Activated naive CD4-positive, alpha-beta T cell treated with anti-CD3 and anti-CD28 coated beads, Interleukin-2, amount 10 ng/mL, durations not matched to agents 7 days and 5 days (primary cell): Measurements from ENCODE around the gene ST14.

Experiments used
- CTCF ChIA-PET: fragments of 350-600 bp; sonication (Branson Sonifier 250); formaldehyde crosslinking; loops from one replicate; lab custom pipeline; 2021; ENCODE audit warnings: antibody characterized with exemption; lab: Charles Lee
- DNase-seq: peaks from one replicate; pipeline ENCODE4 v3.0.0-alpha.2; 2020
- H3K27ac Mint-ChIP-seq: one replicate; pipeline ENCODE4 v1.8.0; 2021; ENCODE audit warnings: mild to moderate bottlenecking, moderate library complexity, mixed read lengths
- H3K27me3 Mint-ChIP-seq: one replicate; pipeline ENCODE4 v1.8.0; 2021; ENCODE audit warnings: mild to moderate bottlenecking, mixed read lengths
- H3K36me3 Mint-ChIP-seq: one replicate; pipeline ENCODE4 v1.8.0; 2021; ENCODE audit warnings: mixed read lengths
- H3K4me1 Mint-ChIP-seq: one replicate; pipeline ENCODE4 v1.8.0; 2021; ENCODE audit warnings: mixed read lengths
- H3K4me3 Mint-ChIP-seq: one replicate; pipeline ENCODE4 v1.8.0; 2021; ENCODE audit warnings: mild to moderate bottlenecking, moderate library complexity, mixed read lengths
- H3K9me3 Mint-ChIP-seq: one replicate; pipeline ENCODE4 v1.8.0; 2021; ENCODE audit warnings: mixed read lengths

ST14 gene

GRCh38 chr11:130159657-130160497 lies at the start of gene ST14:
Gene ST14 (plus strand): TSS chr11:130159782. CDS start chr11:130159980, 198 bp downstream.
- Mint-ChIP-seq H3K4me1 (peaks cover 11% of the 10 kb centered on the region), H3K27ac (no peak within 1 kb of the TSS), H3K27me3 (peaks cover 89% of the 10 kb centered on the region), H3K36me3 (no peaks in the 10 kb centered on the region), H3K4me3 (peak within 1 kb of the TSS; percentile 44), H3K9me3 (no peaks in the 10 kb centered on the region)
- CTCF ChIA-PET = interaction anchor here (0.6 kb wide), 1 partner anchor 205 kb away, joined by 3 read pairs; no protein-coding TSS in a partner anchor
- DNase-seq = peak; percentile 28

- CTCF ChIA-PET = no interaction called here
- no peak overlapping the region for H3K27ac Mint-ChIP-seq
- no peak overlapping the region for H3K4me3 Mint-ChIP-seq
- peaks cover 7% of the 10 kb centered on the region for H3K9me3 Mint-ChIP-seq
- peaks cover 4% of the 10 kb centered on the region for H3K27me3 Mint-ChIP-seq
- no peaks in the 10 kb centered on the region for H3K4me1 Mint-ChIP-seq
- no peak for DNase-seq
- H3K36me3 Mint-ChIP-seq = peaks cover 2% of the 10 kb centered on the region
Observed at GRCh38 chr11:130110339-130111108, 49.1 kb upstream of the ST14 start.

GRCh38 chr11:130112071-130112830 lies 47.3 kb upstream of the ST14 start:
- H3K36me3 Mint-ChIP-seq = peaks cover 1% of the 10 kb centered on the region
- H3K9me3 Mint-ChIP-seq = peaks cover 2% of the 10 kb centered on the region
- no peak for DNase-seq
- CTCF ChIA-PET = interaction anchor here (1.1 kb wide), 1 partner anchor 10 kb away, joined by 3 read pairs; no protein-coding TSS in a partner anchor
- no peaks in the 10 kb centered on the region for H3K4me1 Mint-ChIP-seq
- H3K27me3 Mint-ChIP-seq = peaks cover 4% of the 10 kb centered on the region
- H3K4me3 Mint-ChIP-seq = no peak overlapping the region
- H3K27ac Mint-ChIP-seq = no peak overlapping the region

DNA sequence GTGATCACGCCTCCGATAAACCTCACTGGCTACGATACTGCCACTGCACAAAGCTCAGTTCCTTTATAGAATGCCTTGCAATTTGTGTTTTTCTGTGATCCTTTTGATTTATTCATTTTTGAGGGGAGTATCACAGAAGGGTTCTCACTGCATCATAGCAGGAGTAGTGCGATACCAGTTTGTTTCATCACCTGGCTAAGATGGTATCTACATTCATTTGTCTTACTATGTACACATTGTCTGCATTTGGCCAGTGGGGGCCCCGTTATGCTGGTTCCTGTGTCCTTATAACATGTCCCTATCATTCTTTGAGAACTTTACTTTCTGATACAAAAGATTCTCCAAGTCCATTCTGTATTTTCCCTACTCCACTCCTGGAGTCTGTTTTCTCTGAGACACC lies 45.3 kb upstream of the ST14 start:
- no peaks in the 10 kb centered on the region for H3K9me3 Mint-ChIP-seq
- no peak overlapping the region for H3K4me3 Mint-ChIP-seq
- H3K27me3 Mint-ChIP-seq = peaks cover 14% of the 10 kb centered on the region
- DNase-seq = no peak
- H3K27ac Mint-ChIP-seq = no peak overlapping the region
- H3K4me1 Mint-ChIP-seq = peaks cover 13% of the 10 kb centered on the region
- no peaks in the 10 kb centered on the region for H3K36me3 Mint-ChIP-seq
- CTCF ChIA-PET = interaction anchor here (0.6 to 0.7 kb wide), 2 partner anchors 36 to 1266 kb away, joined by 3 read pairs; no protein-coding TSS in a partner anchor

DNA sequence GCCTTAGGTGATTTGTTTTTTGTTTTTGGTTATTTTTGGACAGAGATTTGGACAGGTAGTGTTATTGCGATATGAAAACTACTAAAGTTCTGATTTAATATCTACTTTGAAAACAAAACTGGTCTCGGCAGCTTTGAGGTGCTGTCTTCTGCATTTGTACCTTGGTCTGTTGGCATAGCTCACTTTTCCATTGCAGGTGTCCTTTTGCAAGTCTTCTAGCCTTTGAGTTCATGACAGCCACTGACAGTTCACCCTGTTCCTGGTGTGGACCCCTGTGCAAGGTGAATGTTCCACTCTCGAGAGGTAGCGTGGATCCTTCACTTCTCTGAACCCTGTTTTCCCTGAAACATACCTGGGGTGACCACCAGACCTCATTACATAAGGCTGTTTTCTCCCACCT lies 44.9 kb upstream of the ST14 start:
- no peaks in the 10 kb centered on the region for H3K9me3 Mint-ChIP-seq
- H3K4me3 Mint-ChIP-seq = no peak overlapping the region
- no peak overlapping the region for H3K27ac Mint-ChIP-seq
- DNase-seq = no peak
- peaks cover 18% of the 10 kb centered on the region for H3K4me1 Mint-ChIP-seq
- H3K27me3 Mint-ChIP-seq = peaks cover 14% of the 10 kb centered on the region
- CTCF ChIA-PET = interaction anchor here (0.6 to 0.7 kb wide), 3 partner anchors 26 to 1266 kb away, joined by 3 read pairs; no protein-coding TSS in a partner anchor
- H3K36me3 Mint-ChIP-seq = no peaks in the 10 kb centered on the region

GRCh38 chr11:130115218-130115617 lies 44.4 kb upstream of the ST14 start:
- CTCF ChIA-PET = interaction anchor here (0.6 to 0.9 kb wide), 3 partner anchors 26 to 1267 kb away, joined by 3 read pairs; no protein-coding TSS in a partner anchor
- Mint-ChIP-seq H3K9me3 (no peaks in the 10 kb centered on the region), H3K27me3 (peaks cover 16% of the 10 kb centered on the region), H3K4me1 (peaks cover 18% of the 10 kb centered on the region), H3K36me3 (no peaks in the 10 kb centered on the region), H3K4me3 (no peak overlapping the region), H3K27ac (no peak overlapping the region)
- no peak for DNase-seq

- Mint-ChIP-seq H3K27ac (no peak overlapping the region), H3K27me3 (peaks cover 29% of the 10 kb centered on the region), H3K4me3 (no peak overlapping the region), H3K9me3 (no peaks in the 10 kb centered on the region), H3K36me3 (peaks cover 10% of the 10 kb centered on the region), H3K4me1 (peaks cover 43% of the 10 kb centered on the region)
- CTCF ChIA-PET = interaction anchor here (1.0 to 2.5 kb wide), 2 partner anchors 13 to 127 kb away, joined by 3 to 11 read pairs; no protein-coding TSS in a partner anchor
- DNase-seq = no peak
Observed at GRCh38 chr11:130118165-130118564, 41.4 kb upstream of the ST14 start.

DNA sequence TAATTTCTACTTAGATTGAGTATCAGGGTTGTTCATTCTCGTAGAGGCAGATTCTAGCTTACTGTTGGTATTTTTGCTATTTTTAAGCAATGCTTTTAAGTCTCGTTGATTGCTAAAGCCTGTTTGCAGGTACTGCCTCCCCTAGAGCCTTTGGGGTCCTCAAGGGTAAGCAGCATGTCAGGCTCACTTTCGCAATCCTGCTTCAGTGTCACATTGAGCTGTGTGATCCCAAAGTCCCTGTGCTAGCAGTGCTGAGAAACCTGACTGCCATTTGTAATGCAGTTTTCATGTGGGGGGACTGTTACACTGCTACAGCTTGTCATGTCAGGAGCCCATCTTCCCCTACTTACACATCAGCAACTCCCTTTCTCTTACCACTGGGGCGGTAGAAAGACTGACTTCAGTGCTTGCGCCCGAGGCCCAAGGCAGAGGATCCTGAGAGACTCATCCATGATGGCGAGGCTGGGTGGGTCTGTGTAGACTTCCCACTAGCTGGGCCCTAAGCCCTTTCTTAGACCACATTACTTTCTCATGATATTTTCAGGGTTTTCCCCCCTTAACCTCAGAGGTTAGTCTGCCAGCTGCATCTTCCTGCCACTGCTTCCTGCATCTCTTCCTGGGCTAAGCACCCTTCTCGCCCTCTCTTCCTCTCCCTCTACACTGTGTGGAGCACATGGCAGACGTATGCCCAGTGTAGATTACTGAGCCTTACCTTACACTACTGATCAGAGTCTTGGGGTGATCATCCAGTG lies 40.8 kb upstream of the ST14 start:
- Mint-ChIP-seq H3K27me3 (peaks cover 31% of the 10 kb centered on the region), H3K4me1 (peaks cover 43% of the 10 kb centered on the region), H3K36me3 (peaks cover 12% of the 10 kb centered on the region), H3K4me3 (no peak overlapping the region), H3K9me3 (no peaks in the 10 kb centered on the region), H3K27ac (no peak overlapping the region)
- CTCF ChIA-PET = interaction anchor here (1.0 to 2.5 kb wide), 2 partner anchors 13 to 128 kb away, joined by 3 to 11 read pairs; no protein-coding TSS in a partner anchor
- no peak for DNase-seq

- H3K27ac Mint-ChIP-seq = no peak overlapping the region
- no peak for DNase-seq
- peaks cover 13% of the 10 kb centered on the region for H3K36me3 Mint-ChIP-seq
- H3K4me1 Mint-ChIP-seq = peaks cover 43% of the 10 kb centered on the region
- H3K9me3 Mint-ChIP-seq = no peaks in the 10 kb centered on the region
- CTCF ChIA-PET = interaction anchor here (2.5 kb wide), 1 partner anchor 12 kb away, joined by 11 read pairs; no protein-coding TSS in a partner anchor
- H3K27me3 Mint-ChIP-seq = peaks cover 37% of the 10 kb centered on the region
- no peak overlapping the region for H3K4me3 Mint-ChIP-seq
Observed at GRCh38 chr11:130120045-130120444, 39.5 kb upstream of the ST14 start.

DNA sequence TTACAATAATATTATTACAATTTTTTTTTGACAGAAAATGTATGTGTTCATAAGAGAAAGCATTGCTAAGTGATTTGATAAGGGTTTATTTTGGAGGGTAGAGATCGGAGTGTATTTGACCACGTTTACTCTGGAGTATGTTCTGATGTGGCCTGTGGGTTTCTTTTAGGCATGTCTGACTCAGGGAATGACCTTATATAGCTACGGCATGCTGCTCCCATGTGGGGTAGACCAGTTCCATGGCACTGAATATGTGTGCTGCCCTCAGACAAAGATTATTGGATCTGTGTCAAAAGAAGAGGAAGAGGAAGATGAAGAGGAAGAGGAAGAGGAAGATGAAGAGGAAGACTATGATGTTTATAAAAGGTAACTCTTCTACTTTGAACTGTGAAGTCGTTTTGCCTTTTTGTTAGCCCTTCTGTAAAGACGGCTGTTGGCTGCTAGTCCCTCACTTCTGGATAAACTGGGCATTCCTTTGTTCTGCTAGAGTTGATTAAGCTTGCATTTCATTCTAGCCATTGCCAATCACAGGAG lies 38.1 kb upstream of the ST14 start:
- Mint-ChIP-seq H3K27ac (no peak overlapping the region), H3K4me1 (peaks cover 43% of the 10 kb centered on the region), H3K36me3 (peaks cover 13% of the 10 kb centered on the region), H3K9me3 (no peaks in the 10 kb centered on the region), H3K27me3 (peaks cover 34% of the 10 kb centered on the region), H3K4me3 (no peak overlapping the region)
- CTCF ChIA-PET = interaction anchor here (0.9 to 1.9 kb wide), 3 partner anchors 10 to 49 kb away, joined by 3 to 12 read pairs (median 3); no protein-coding TSS in a partner anchor
- peak; percentile 31 for DNase-seq

DNA sequence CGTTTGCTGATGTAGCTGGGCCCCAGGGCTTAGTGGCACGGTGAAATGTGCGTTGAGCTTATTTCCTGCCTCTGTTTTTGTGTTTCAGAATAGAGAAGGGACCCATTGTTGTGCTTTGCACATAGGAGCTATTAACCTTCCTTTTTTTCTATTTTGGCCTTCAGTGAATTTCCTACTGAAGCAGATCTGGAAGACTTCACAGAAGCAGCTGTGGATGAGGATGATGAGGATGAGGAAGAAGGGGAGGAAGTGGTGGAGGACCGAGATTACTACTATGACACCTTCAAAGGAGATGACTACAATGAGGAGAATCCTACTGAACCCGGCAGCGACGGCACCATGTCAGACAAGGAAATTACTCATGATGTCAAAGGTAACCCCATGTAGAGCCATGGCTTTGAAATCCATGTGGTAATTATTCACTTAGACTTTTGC lies 37.4 kb upstream of the ST14 start:
- CTCF ChIA-PET = interaction anchor here (0.6 to 1.9 kb wide), 4 partner anchors 10 to 166 kb away, joined by 3 to 12 read pairs (median 4); no protein-coding TSS in a partner anchor
- no peak overlapping the region for H3K27ac Mint-ChIP-seq
- DNase-seq = peak; percentile 47
- no peak overlapping the region for H3K4me3 Mint-ChIP-seq
- H3K27me3 Mint-ChIP-seq = peaks cover 34% of the 10 kb centered on the region
- peaks cover 43% of the 10 kb centered on the region for H3K4me1 Mint-ChIP-seq
- no peaks in the 10 kb centered on the region for H3K9me3 Mint-ChIP-seq
- H3K36me3 Mint-ChIP-seq = peaks cover 13% of the 10 kb centered on the region

GRCh38 chr11:130123414-130124040 lies 36.1 kb upstream of the ST14 start:
- CTCF ChIA-PET = no interaction called here
- DNase-seq = no peak
- H3K36me3 Mint-ChIP-seq = peaks cover 13% of the 10 kb centered on the region
- H3K4me1 Mint-ChIP-seq = peaks cover 37% of the 10 kb centered on the region
- H3K9me3 Mint-ChIP-seq = no peaks in the 10 kb centered on the region
- no peak overlapping the region for H3K4me3 Mint-ChIP-seq
- no peak overlapping the region for H3K27ac Mint-ChIP-seq
- H3K27me3 Mint-ChIP-seq = peaks cover 29% of the 10 kb centered on the region
